IPS DF 19.7 (cell line): ENCODE data around the gene DIS3L.
"Not testable (repeated sequence)": the region's sequence is repeated elsewhere in the genome, so short reads cannot be mapped to it uniquely, and the experiment has no call there.

Experiments
- DNase-seq: peaks from one replicate; pipeline ENCODE4 v3.0.0-alpha.2; 2013; ENCODE audit warnings: low read depth, low spot score

DIS3L gene

GRCh38 chr15:66293419-66294156, at the start of gene DIS3L:
Gene DIS3L, plus strand, starts transcription at chr15:66293568. Its CDS starts 29 bp downstream, at chr15:66293597.
- DNase-seq, result no peak

GRCh38 chr15:66245832-66246231, 47.5 kb upstream of the DIS3L start:
- DNase-seq, result not testable (repeated sequence)

DNA sequence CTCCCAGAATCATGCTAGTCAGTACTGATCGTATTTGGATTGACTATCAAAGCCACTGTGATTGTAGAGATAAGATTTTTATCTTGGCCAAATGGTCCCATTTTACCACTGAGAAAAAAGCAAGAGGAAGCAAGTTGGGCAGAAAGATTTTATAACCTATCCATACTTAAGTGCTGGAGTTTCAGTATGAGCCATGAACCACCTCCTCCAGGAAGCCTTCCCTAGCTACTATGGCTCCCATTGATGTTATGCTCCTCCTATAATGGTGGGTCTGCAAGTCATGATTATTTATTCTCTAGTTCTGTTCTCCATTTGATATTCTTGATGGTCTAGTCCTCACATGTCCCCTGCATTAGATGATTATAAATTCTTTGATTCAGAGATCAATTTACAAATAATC, 46.4 kb upstream of the DIS3L start:
- no peak for DNase-seq

DNA sequence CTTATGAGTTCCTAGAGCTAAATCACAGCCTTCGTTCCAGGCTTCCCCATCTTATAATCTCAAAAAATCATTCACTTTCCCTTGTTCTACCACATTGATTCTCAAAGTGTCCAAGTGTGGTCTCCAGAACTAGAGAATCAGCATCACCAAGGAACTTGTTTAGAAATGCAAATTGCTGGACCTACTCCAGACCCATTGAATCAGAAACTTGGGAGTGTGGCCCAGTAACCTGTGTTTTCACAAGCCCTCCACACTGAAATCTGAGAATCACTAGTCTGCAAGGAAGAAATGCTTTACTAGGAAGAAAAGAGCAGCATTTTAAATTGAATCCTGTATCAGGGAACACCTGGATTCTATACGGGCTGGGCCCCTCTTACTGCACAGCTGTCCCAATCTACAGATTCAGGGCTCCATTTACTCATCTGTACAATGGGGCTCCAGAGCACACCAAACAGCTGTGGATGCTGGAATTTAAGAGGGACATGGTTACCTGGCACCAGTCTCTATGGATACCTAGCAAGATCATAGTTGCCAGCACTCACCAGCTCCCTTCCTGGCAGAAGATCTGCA, 43.7 kb upstream of the DIS3L start:
- no peak for DNase-seq

DNA sequence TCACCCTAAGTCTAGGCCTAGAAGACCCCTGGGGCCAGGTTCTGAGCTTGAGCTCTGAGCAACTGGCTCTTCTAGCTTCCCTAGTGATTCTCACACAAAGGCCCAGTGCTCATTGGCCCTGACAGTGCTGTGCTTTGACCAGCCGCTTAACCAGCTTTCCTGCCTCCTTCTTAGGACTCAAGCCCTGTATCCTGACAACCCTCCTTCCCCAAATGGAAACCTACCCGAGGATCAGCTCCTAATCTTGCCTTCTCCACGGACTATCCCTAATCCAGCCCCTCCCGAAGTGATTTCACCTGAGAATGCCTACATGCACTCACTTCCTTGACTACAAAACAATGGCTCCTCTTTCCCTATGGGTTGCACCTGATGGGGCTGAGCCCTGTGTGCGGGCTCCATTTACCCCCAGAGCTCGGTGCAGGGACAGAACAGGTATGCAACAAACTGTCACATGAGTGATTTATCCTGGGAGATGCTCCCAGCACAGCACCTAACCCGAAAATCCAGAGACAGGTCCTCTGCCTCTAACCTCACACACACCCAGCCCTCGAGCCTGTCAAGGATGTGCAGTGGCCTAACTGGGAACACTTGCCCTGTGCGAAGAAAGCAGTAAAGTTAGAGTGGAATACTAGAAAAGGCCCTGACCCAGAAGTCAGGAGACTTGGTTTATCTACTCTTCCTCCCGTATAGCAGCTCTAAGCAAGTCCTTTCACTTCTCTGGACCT, 42.1 kb upstream of the DIS3L start:
- no peak for DNase-seq

DNA sequence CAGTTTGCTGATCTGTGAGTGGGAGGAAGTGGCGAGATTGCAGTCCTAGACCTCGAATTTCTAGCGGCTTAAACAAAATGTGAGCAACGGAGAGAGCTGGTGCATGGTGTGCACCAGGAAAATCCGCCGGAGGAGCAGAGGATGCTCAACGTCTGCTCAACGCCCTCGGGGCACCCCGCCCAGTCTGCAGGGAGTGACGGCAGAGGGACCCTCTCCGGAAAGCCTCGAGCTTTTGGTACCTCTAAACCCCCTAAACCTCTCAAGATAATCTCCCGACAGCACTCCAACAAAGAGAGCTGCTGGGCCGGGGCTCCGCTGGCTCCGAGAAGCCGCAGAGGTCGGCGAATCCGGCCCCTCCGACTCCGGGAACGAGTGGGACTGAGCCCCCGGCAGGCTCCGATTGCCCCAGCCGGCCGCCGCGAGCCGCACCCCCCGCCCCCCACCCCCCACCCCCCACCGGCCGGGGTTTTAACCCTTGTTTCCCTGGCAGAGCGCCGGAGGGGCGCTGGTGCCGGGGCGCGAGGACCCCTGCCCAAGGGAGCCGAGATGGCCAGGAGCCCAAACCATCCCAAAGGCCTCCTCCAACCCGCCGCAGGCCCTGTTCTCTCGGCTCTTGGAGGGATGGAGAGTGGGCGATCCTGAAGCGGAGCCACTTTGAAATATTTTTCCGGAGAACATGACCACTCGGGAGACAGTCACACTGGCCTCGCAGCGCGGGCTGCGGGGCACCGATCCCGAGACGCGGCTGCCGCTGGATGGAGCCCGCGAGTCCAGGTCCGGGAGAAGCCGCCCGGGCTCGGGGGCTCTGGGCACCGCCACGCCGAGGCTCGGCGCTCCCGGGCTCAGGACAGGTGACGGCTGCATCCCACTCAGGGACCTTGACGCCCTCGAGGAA, 41.3 kb upstream of the DIS3L start:
- no peak for DNase-seq

GRCh38 chr15:66252685-66253417, 40.5 kb upstream of the DIS3L start:
- no peak for DNase-seq

DNA sequence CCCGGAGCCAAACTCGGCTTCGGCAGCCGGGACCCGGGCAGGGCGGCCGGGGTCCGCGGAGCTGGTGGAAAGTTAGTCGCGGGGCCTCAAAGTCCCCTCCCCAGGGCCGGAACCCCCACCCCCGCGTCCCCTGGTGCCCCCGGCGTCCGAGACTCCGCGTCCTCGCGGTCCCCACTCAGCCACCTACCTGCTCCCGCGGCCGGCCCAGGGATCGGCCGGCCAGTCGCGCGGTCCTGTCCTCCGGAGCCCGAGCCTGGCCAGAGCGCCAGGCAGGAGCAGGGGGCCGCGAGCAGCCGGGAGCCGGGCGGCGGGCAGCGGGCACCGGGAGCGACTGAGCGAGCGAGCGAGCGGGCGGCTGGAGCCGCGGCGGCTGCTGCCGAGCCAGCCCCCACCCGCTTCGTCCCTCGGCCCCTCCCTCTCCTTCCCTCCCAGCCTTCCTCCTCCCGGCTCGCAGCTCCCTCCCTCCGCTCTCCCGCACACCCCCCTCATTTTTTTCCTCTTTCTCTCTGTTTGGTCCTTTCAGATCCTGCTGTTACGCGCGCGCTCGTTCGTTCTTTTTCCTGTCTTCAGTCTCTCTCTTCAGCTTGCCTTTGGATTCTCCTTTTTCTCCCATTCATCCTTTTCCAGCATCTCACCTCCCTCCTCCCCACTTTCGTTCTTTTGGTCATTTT, 39.8 kb upstream of the DIS3L start, which contains the start of gene MEGF11:
MEGF11 (minus strand) TSS at position 333 of the 671 bp plus-strand sequence. CDS start 125,347 bp downstream, outside the sequence.
- DNase-seq, result no peak

DNA sequence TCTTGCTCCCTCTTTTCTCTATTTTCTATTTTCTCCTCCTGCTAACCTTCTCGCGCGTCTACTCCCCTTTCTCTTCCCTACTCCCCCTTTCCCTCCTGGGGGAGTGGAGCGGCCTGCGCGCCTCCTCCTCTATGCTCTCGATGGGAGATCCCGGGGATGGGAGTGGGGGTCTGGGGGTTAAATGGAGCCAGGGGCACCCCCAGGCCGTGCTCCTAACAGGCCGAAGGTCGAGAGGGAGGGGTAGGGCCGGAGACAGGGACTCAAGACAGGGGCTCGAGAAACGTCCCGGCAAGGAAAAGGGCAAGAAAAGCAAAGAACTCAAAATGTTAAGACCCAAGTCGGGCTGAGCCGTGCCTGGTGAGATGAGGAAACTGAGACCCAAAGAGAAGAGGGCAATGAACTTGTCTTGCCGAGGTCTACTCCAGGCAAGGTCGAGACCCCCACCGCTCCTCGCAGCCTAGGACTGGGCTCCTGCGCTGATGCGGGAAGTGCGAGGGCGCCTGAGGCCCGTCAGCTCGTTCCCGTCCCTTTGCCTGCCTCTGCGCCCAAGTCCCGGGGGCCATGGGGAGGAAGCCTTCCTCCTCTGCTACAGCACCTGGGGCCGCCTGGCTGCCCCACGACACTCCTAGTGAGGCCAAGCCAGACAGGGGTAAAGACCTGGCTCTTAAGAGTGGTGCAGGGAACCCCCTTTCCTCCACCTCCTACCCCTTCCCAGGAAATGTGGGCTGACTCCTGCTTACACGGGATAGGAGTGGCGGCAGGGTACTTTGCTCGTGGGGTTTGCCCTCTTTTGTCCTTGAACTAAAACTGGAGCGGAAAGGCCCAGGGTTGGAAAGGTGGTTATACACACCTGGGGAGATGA, 39.0 kb upstream of the DIS3L start:
- DNase-seq, result no peak

GRCh38 chr15:66254951-66255676, 38.3 kb upstream of the DIS3L start:
- DNase-seq, result no peak

- no peak for DNase-seq
These were observed 36.7 kb upstream of the DIS3L start for GRCh38 chr15:66256692-66257091.

GRCh38 chr15:66261056-66261455, 32.3 kb upstream of the DIS3L start:
- no peak for DNase-seq

DNA sequence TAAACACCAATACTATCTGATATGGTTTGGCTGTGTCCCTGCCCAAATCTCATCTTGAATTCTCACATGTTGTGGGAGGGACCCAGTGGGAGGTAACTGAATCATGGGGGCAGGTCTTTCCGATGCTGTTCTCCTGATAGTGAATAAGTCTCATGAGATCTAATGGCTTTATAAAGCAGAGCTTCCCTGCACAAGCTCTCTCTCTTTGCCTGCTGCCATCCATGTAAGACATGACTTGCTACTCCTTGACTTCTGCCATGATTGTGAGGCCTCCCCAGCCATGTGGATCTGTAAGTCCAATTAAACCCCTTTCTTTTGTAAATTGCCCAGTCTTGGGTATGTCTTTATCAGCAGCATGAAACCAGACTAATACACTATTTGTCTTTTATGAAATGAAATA, 30.5 kb upstream of the DIS3L start:
- not testable (repeated sequence) for DNase-seq

DNA sequence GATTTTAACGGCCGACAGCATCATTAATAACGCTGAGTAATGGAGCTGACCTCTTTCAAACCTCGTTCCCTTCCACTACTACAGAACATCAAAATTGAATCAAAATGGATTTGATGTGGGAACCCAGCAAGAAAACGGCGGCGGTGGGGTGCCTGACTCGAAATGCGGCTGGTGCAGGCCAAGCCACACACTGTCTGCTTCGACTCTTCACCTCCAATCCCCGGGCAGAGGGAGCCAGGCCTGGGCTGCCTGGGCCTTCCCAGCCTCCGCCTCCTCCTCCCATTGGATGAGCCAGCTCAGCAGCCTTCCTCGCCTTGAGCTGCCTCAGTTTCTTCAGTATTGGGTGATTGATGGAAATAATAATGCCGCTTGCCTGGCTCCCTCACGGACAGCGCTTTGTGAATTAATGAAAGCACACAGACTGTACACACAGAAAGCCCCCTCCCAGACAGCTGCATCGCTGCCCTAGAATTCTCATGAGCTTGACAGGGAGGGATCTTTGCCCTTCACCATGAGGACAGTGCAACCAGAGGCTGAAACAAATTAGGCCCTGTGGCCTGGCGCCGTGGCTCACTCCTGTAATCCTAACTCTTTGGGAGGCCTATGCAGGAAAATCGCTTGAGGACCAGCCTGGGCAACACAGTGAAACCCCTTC, 28.4 kb upstream of the DIS3L start:
- DNase-seq, result no peak

- no peak for DNase-seq
These were observed 23.9 kb upstream of the DIS3L start for GRCh38 chr15:66269326-66270090.

DNA sequence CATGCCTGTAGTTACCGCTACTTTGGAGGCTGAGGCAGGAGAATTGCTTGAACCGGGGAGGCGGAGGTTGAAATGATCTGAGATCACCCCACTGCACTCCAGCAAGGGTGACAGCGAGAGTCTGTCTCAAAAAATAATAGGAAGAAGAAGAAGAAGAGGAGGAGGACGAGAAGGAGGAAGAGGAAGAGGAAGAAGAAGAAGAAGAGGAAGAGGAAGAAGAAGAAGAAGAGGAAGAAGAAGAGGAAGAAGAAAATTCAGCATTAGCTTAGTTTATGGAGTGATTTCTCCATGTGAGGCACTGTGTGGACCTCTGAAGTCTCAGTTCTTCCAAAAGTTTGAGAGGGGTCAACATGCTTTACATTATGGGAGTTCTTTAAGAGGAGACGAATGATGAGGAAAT, 22.4 kb upstream of the DIS3L start:
- no peak for DNase-seq

GRCh38 chr15:66275352-66275751, 18.0 kb upstream of the DIS3L start:
- no peak for DNase-seq
